GM12873 (cell line): Measurements from ENCODE around the gene LNPK.

ENCODE experiments used
- CTCF ChIP-seq: IDR thresholded peaks from 2 replicates; pipeline ENCODE4 v1.5.1; 2012; ENCODE audit warnings: low read depth, mild to moderate bottlenecking, moderate library complexity, low read length, control low read depth; ENCODE audit not compliant: insufficient read depth; ENCODE audit errors: missing control alignments

Gene LNPK

GRCh38 chr2:176022048-176022447 is 20.0 kb upstream of the LNPK start:
- no peak for TF ChIP-seq CTCF

DNA sequence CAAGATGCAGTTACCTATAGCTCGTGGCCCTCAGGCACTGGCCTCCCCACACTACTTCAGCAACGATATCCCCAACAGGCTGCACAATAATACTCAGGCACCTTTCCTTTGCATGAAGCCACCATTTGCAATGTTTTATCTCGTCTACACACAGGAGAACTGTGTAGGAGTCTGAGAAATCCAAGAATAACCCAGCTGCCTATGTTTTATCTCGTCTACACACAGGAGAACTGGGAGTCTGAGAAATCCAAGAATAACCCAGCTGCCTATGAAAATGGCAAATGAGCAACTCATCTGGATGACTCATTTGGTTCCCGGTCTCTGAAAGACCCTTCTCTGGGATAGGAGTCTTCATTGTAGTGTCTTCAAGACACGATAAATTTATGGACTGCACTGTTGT is 18.3 kb upstream of the LNPK start:
- no peak for TF ChIP-seq CTCF

DNA sequence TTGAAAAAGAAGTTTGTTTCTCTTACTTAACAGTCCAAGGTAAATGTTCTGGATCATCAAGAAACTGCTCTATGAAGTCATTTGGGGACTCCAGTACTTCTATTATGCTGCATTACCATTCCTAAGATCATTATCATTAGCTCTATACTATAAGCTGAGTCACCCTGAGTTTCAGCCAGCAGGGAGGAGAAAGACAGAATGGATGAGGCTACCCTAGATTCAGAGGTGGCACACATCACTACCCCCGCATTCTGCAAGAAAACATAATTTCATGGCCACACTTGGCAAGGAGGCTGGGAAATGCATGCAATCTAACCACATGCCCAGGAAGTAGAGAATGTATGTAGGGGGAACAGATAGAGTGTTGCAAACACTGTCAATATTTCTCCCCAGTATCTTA is 16.6 kb upstream of the LNPK start:
- no peak for TF ChIP-seq CTCF

DNA sequence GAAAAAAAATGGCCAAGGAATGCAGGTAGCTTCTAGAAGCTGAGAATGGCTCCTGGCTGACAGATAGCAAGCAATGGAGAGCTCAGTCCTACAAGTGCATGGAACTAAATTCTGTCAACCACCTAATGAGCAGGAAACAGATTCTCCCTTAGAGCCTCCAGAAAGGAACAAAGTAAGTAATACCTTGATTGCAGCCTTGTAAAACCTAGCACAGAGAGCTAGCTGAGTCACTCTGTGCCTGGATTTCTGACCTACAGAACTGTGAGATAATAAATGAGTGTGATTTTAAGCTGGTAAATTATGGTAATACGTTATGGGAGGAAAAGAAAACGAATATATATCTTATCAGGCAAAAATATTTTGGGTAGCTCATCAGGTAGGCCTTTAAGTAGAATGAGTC is 7.4 kb upstream of the LNPK start:
- TF ChIP-seq CTCF: no peak

- no peak for TF ChIP-seq CTCF
Measured at GRCh38 chr2:176004934-176005333, 2.9 kb upstream of the LNPK start.

GRCh38 chr2:176003958-176004357 is 1.9 kb upstream of the LNPK start:
- no peak for TF ChIP-seq CTCF

GRCh38 chr2:176002688-176003210 is 682 bp upstream of the LNPK start:
- no peak for TF ChIP-seq CTCF
